Esophagus squamous epithelium (tissue), 5 donors: ENCODE data around the gene SFT2D2. TPM values are rescaled to one million over a fixed set of nuclear protein-coding genes. Genes with fewer than 3 reads are reported as not detected.

Experiments
- DNase-seq: peaks from one replicate; lab custom pipeline; 2025; lab: John Stamatoyannopoulos, UW
- H3K27ac ChIP-seq, 4 donors: fragments of 200-600 bp; sonication (generic); one replicate each; pipeline ENCODE4 v1.5.1; 2016 to 2019; ENCODE audit warnings: mild to moderate bottlenecking in 1 of 4
- H3K27me3 ChIP-seq, 4 donors: fragments of 200-600 bp; sonication (generic); 1 replicate in 3 of 4; 2 replicates in 1 of 4; pipeline versions ENCODE4 v1.5.1 to v1.6.0; 2017 to 2021; ENCODE audit warnings: antibody characterized with exemption in 1 of 4
- H3K36me3 ChIP-seq, 3 donors: fragments of 200-600 bp; sonication (generic); one replicate each; pipeline ENCODE4 v1.5.1; 2016 to 2019
- H3K4me1 ChIP-seq, 3 donors: fragments of 200-600 bp; sonication (generic); one replicate each; pipeline ENCODE4 v1.5.1; 2017 to 2019
- H3K4me3 ChIP-seq, 4 donors: fragments of 200-600 bp; sonication (generic); 1 replicate in 3 of 4; 2 replicates in 1 of 4; pipeline ENCODE4 v1.5.1; 2016 to 2019; ENCODE audit warnings: mild to moderate bottlenecking in 2 of 4, moderate library complexity in 1 of 4
- H3K9me3 ChIP-seq, 3 donors: fragments of 200-600 bp; sonication (generic); one replicate each; pipeline ENCODE4 v1.5.1; 2016 to 2019
- CTCF ChIP-seq, 6 experiments: fragments of 450-650 bp in 4 of 6; fragments of 200-600 bp in 2 of 6; sonication (generic) in 2 of 6; IDR thresholded peaks; one replicate each; pipeline ENCODE4 v1.5.1; 2016 to 2019; ENCODE audit warnings: antibody characterized with exemption in 6 of 6, mild to moderate bottlenecking in 4 of 6, moderate library complexity in 4 of 6
- POLR2A ChIP-seq, 4 donors: fragments of 450-650 bp; IDR thresholded peaks; one replicate each; pipeline ENCODE4 v1.6.1; 2017; ENCODE audit warnings: antibody characterized with exemption in 4 of 4, mild to moderate bottlenecking in 4 of 4, moderate library complexity in 3 of 4
- WGBS, 2 donors: methylation state at CpG; one replicate each; pipeline ENCODE4 v1.1.5; 2018; 5-methylcytosine and 5-hydroxymethylcytosine counted together
- intact Hi-C: fragments of 100-400 bp; cut with DNase I; formaldehyde crosslinking; loops from one replicate; pipeline ENCODE4 v1.15.0; 2022
- total RNA-seq, 4 donors: library from RNA; depleted of rRNA; stranded (reverse); fragments of >200 nt; gene quantifications; one replicate each; pipeline ENCODE4 v1.1.0, GENCODE V29; 2016
- donor health status: DM: yes; HTN: yes; CAD: no.

SFT2D2 gene
- total RNA-seq, 4 donors from 2014 or later, result 34.0 to 44.1 (median 40.1) TPM

GRCh38 chr1:168230709-168231108 is 4.9 kb downstream of the SFT2D2 start:
- no peak overlapping the region for H3K27ac ChIP-seq
- H3K36me3 ChIP-seq, result peaks cover 0 to 63% (median 9%) of the 10 kb centered on the region in 3 donors
- H3K9me3 ChIP-seq, result no peaks in the 10 kb centered on the region
- no peak for DNase-seq
- no peak for TF ChIP-seq CTCF (IDR thresholded peaks at IDR 0.05)
- WGBS, 2 donors, result 82 to 92% methylated on average over 3 of the region's 3 CpGs
- no peaks in the 10 kb centered on the region for H3K27me3 ChIP-seq
- peaks cover 9 to 66% (median 43%) of the 10 kb centered on the region in 3 donors for H3K4me1 ChIP-seq
- intact Hi-C loops, result no loop called here
- H3K4me3 ChIP-seq, result no peak overlapping the region

- H3K36me3 ChIP-seq, result peaks cover 0 to 99% (median 16%) of the 10 kb centered on the region in 3 donors
- no peak for DNase-seq
- 84 to 85% methylated on average over 8 of the region's 8 CpGs for WGBS, 2 donors
Observed at GRCh38 chr1:168234846-168235547, 9.2 kb downstream of the SFT2D2 start.

GRCh38 chr1:168235548-168235885 is 9.7 kb downstream of the SFT2D2 start:
- no peak for DNase-seq
- Histone ChIP-seq H3K27me3 (no peaks in the 10 kb centered on the region), H3K27ac (peak overlapping the region in 1 of 4 donors; percentile 39), H3K4me1 (peaks cover 0 to 30% (median 10%) of the 10 kb centered on the region in 3 donors), H3K36me3 (peaks cover 0 to 99% (median 16%) of the 10 kb centered on the region in 3 donors), H3K4me3 (no peak overlapping the region), H3K9me3 (no peaks in the 10 kb centered on the region)
- intact Hi-C loops, result no loop called here
- TF ChIP-seq POLR2A (IDR thresholded peaks at IDR 0.05), result no peak
- TF ChIP-seq CTCF (IDR thresholded peaks at IDR 0.05), result no peak

More at GRCh38 chr1:168234846-168235547, 9.2 kb downstream of the SFT2D2 start:
- Histone ChIP-seq H3K4me3 (no peak overlapping the region), H3K9me3 (no peaks in the 10 kb centered on the region), H3K27ac (peak overlapping the region in 1 of 4 donors; percentile 39), H3K27me3 (no peaks in the 10 kb centered on the region), H3K4me1 (peaks cover 0 to 35% (median 12%) of the 10 kb centered on the region in 3 donors)
- peak in 4 of 6 experiments; percentile 46 to 69 (median 50) for TF ChIP-seq CTCF (IDR thresholded peaks at IDR 0.05)
- no peak for TF ChIP-seq POLR2A (IDR thresholded peaks at IDR 0.05)
- intact Hi-C loops, result no loop called here

GRCh38 chr1:168235937-168236336 is 10.1 kb downstream of the SFT2D2 start:
- H3K9me3 ChIP-seq, result no peaks in the 10 kb centered on the region
- no peak overlapping the region for H3K4me3 ChIP-seq
- intact Hi-C loops, result no loop called here
- H3K27ac ChIP-seq, result no peak overlapping the region
- H3K27me3 ChIP-seq, result no peaks in the 10 kb centered on the region
- TF ChIP-seq POLR2A (IDR thresholded peaks at IDR 0.05) (no peak), CTCF (IDR thresholded peaks at IDR 0.05) (no peak)
- WGBS, 2 donors, result 77 to 81% methylated on average over 3 of the region's 3 CpGs
- DNase-seq, result no peak
- H3K36me3 ChIP-seq, result peaks cover 0 to 100% (median 16%) of the 10 kb centered on the region in 3 donors
- H3K4me1 ChIP-seq, result peaks cover 0 to 26% (median 6%) of the 10 kb centered on the region in 3 donors

GRCh38 chr1:168236836-168237611 is 11.2 kb downstream of the SFT2D2 start:
- Histone ChIP-seq H3K4me1 (peaks cover 0 to 15% (median 5%) of the 10 kb centered on the region in 3 donors), H3K36me3 (peaks cover 3 to 99% (median 14%) of the 10 kb centered on the region in 3 donors), H3K27ac (no peak overlapping the region), H3K9me3 (no peaks in the 10 kb centered on the region), H3K4me3 (no peak overlapping the region), H3K27me3 (no peaks in the 10 kb centered on the region)
- 76 to 79% methylated on average over 7 of the region's 7 CpGs for whole genome bisulfite sequencing, 2 donors
- intact Hi-C loops, result no loop called here
- TF ChIP-seq CTCF (IDR thresholded peaks at IDR 0.05) (no peak), POLR2A (IDR thresholded peaks at IDR 0.05) (no peak)
- no peak for DNase-seq
